HepG2 (cell line): Measurements from ENCODE around the gene PRXL2A. TPM values are rescaled to one million over a fixed set of nuclear protein-coding genes. Genes with fewer than 3 reads are reported as not detected.

ENCODE experiments used
- HMG20A ChIP-seq: IDR thresholded peaks from 2 replicates; pipeline ENCODE4 v1.6.1; 2016; ENCODE audit warnings: borderline replicate concordance
- IRF2 ChIP-seq: IDR thresholded peaks from 2 replicates; pipeline ENCODE4 v1.6.1; 2018; ENCODE audit warnings: missing genetic modification reagents, missing compliant biosample characterization
- MAFG ChIP-seq: sonication (generic); formaldehyde crosslinking; IDR thresholded peaks from 2 replicates; pipeline ENCODE4 v1.5.1; 2020; ENCODE audit warnings: mild to moderate bottlenecking, missing genetic modification reagents
- NFIC ChIP-seq: IDR thresholded peaks from 2 replicates; pipeline ENCODE4 v1.6.1; 2012; ENCODE audit warnings: mild to moderate bottlenecking, low read length, inconsistent platforms
- NR3C1 ChIP-seq: sonication (generic); formaldehyde crosslinking; IDR thresholded peaks from 2 replicates; pipeline ENCODE4 v1.4.0; 2020; ENCODE audit warnings: missing genetic modification reagents
- RNF219 ChIP-seq: sonication (generic); formaldehyde crosslinking; IDR thresholded peaks from 2 replicates; pipeline ENCODE4 v1.5.0; 2020; ENCODE audit warnings: mild to moderate bottlenecking, missing genetic modification reagents
- YEATS4 ChIP-seq: sonication (generic); formaldehyde crosslinking; IDR thresholded peaks from 2 replicates; pipeline ENCODE4 v1.4.0; 2020; ENCODE audit warnings: missing genetic modification reagents, borderline replicate concordance
- ZFY ChIP-seq: sonication (generic); formaldehyde crosslinking; IDR thresholded peaks from 2 replicates; pipeline ENCODE4 v1.4.0; 2020; ENCODE audit warnings: missing genetic modification reagents
- ZMYM4 ChIP-seq: sonication (generic); formaldehyde crosslinking; IDR thresholded peaks from 2 replicates; pipeline ENCODE4 v1.8.1; 2023; ENCODE audit warnings: mild to moderate bottlenecking, missing genetic modification reagents
- ZNF709 ChIP-seq: sonication (generic); formaldehyde crosslinking; IDR thresholded peaks from 2 replicates; pipeline ENCODE4 v1.5.0; 2020; ENCODE audit warnings: mild to moderate bottlenecking, missing genetic modification reagents
- ZNF761 ChIP-seq: sonication (generic); formaldehyde crosslinking; conservative IDR thresholded peaks from 2 replicates; pipeline ENCODE4 v1.4.0; 2020; ENCODE audit warnings: mild to moderate bottlenecking, missing genetic modification reagents
- ZNF766 ChIP-seq: sonication (generic); formaldehyde crosslinking; IDR thresholded peaks from 2 replicates; pipeline ENCODE4 v1.5.0; 2020; ENCODE audit warnings: missing genetic modification reagents, borderline replicate concordance
- ZSCAN20 ChIP-seq: sonication (generic); formaldehyde crosslinking; IDR thresholded peaks from 2 replicates; pipeline ENCODE4 v1.4.0; 2020; ENCODE audit warnings: missing genetic modification reagents, mild to moderate bottlenecking, borderline replicate concordance
- polyA plus RNA-seq, 8 experiments: library from polyadenylated mRNA; depleted of rRNA in 3 of 8; stranded (reverse) in 7 of 8; unstranded in 1 of 8; fragments of >200 nt; fragmentation: Illumina TruSeq in 4 of 8; extraction: Trizol in 4 of 8; gene quantifications; 2 replicates each; pipeline versions ENCODE4 v1.2.1 to v1.2.3, GENCODE V29; 2011 to 2016; ENCODE audit warnings: low read depth in 4 of 8, missing spikeins in 1 of 8, mixed read lengths in 1 of 8; ENCODE audit not compliant: insufficient read depth in 1 of 8
- total RNA-seq, 5 experiments: library from RNA; depleted of rRNA; stranded (reverse); fragments of >200 nt; fragmentation: Illumina TruSeq; extraction: Trizol; gene quantifications; 2 replicates each; pipeline ENCODE4 v1.2.3, GENCODE V29; 2016; ENCODE audit warnings: low read depth in 1 of 5
- TF ChIP-seq, protein P1 (sequence below): sonication (generic); formaldehyde crosslinking; IDR thresholded peaks from 2 replicates; pipeline ENCODE4 v1.4.0; 2020; ENCODE audit warnings: missing genetic modification reagents, borderline replicate concordance
- TF ChIP-seq, protein P2 (sequence below): sonication (generic); formaldehyde crosslinking; IDR thresholded peaks from 2 replicates; pipeline ENCODE4 v1.5.0; 2020; ENCODE audit warnings: missing genetic modification reagents
- TF ChIP-seq, protein P3 (sequence below): sonication (generic); formaldehyde crosslinking; IDR thresholded peaks from 2 replicates; pipeline ENCODE4 v1.8.0; 2022; ENCODE audit warnings: missing genetic modification reagents, low read depth, mild to moderate bottlenecking, borderline replicate concordance
- TF ChIP-seq, protein P4 (sequence below): sonication (generic); formaldehyde crosslinking; IDR thresholded peaks from 2 replicates; pipeline ENCODE4 v1.4.0; 2020; ENCODE audit warnings: missing genetic modification reagents

PRXL2A gene
- total and polyA plus RNA-seq, 2 of the 13 experiments (the other 11 are each of a cell fraction or from before 2014, with no cell fraction given), result 43.9 to 79.9 TPM

DNA sequence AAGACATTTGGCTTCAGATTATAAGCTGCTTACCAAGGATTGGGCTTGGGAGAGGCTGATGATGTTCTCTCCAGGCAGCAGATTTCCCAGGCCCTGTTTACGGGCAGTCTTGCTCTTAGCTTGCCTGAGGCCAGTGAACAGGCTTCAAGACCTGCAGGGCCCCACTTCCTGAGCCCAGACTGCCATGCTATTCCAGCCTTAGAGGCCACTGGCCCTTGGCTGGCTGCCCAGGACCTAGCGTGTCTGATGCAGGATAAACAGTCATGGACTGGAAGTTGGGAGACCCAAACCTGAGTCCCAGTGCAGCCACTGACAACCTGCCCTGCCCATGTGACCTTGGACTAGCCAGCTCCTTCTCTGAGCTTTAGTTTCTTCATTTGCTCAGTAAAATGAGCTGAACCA lies 2.9 kb downstream of the PRXL2A start (continued):
- TF ChIP-seq YEATS4, result 0 out of 2 replicates have a peak, but pooled peaks have one; percentile 24
- no peak for TF ChIP-seq ZNF766 (CRISPR knock-in tag)
- no peak; the same call in 1 of the 2 replicates for TF ChIP-seq HMG20A (CRISPR knock-in tag)
- TF ChIP-seq MAFG (CRISPR knock-in tag), result no peak
- TF ChIP-seq, protein P1, sequence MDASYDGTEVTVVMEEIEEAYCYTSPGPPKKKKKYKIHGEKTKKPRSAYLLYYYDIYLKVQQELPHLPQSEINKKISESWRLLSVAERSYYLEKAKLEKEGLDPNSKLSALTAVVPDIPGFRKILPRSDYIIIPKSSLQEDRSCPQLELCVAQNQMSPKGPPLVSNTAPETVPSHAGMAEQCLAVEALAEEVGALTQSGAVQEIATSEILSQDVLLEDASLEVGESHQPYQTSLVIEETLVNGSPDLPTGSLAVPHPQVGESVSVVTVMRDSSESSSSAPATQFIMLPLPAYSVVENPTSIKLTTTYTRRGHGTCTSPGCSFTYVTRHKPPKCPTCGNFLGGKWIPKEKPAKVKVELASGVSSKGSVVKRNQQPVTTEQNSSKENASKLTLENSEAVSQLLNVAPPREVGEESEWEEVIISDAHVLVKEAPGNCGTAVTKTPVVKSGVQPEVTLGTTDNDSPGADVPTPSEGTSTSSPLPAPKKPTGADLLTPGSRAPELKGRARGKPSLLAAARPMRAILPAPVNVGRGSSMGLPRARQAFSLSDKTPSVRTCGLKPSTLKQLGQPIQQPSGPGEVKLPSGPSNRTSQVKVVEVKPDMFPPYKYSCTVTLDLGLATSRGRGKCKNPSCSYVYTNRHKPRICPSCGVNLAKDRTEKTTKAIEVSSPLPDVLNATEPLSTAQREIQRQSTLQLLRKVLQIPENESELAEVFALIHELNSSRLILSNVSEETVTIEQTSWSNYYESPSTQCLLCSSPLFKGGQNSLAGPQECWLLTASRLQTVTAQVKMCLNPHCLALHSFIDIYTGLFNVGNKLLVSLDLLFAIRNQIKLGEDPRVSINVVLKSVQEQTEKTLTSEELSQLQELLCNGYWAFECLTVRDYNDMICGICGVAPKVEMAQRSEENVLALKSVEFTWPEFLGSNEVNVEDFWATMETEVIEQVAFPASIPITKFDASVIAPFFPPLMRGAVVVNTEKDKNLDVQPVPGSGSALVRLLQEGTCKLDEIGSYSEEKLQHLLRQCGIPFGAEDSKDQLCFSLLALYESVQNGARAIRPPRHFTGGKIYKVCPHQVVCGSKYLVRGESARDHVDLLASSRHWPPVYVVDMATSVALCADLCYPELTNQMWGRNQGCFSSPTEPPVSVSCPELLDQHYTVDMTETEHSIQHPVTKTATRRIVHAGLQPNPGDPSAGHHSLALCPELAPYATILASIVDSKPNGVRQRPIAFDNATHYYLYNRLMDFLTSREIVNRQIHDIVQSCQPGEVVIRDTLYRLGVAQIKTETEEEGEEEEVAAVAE (CRISPR knock-in tag), result no peak
- TF ChIP-seq RNF219, result no peak
- no peak for TF ChIP-seq ZSCAN20
- TF ChIP-seq IRF2 (CRISPR knock-in tag), result no peak
- peak; percentile 71 for TF ChIP-seq ZFY (CRISPR knock-in tag)
- TF ChIP-seq, protein P2, sequence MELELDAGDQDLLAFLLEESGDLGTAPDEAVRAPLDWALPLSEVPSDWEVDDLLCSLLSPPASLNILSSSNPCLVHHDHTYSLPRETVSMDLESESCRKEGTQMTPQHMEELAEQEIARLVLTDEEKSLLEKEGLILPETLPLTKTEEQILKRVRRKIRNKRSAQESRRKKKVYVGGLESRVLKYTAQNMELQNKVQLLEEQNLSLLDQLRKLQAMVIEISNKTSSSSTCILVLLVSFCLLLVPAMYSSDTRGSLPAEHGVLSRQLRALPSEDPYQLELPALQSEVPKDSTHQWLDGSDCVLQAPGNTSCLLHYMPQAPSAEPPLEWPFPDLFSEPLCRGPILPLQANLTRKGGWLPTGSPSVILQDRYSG, result no peak
- TF ChIP-seq NFIC, result no peak
- TF ChIP-seq, protein P3, sequence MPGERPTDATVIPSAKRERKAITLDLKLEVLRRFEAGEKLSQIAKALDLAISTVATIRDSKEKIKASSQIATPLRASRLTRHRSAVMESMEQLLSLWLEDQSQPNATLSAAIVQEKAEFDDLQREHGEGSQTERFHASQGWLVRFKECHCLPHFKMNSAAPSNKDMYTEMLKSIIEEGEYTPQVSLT (CRISPR knock-in tag), result no peak
- TF ChIP-seq, protein P4, sequence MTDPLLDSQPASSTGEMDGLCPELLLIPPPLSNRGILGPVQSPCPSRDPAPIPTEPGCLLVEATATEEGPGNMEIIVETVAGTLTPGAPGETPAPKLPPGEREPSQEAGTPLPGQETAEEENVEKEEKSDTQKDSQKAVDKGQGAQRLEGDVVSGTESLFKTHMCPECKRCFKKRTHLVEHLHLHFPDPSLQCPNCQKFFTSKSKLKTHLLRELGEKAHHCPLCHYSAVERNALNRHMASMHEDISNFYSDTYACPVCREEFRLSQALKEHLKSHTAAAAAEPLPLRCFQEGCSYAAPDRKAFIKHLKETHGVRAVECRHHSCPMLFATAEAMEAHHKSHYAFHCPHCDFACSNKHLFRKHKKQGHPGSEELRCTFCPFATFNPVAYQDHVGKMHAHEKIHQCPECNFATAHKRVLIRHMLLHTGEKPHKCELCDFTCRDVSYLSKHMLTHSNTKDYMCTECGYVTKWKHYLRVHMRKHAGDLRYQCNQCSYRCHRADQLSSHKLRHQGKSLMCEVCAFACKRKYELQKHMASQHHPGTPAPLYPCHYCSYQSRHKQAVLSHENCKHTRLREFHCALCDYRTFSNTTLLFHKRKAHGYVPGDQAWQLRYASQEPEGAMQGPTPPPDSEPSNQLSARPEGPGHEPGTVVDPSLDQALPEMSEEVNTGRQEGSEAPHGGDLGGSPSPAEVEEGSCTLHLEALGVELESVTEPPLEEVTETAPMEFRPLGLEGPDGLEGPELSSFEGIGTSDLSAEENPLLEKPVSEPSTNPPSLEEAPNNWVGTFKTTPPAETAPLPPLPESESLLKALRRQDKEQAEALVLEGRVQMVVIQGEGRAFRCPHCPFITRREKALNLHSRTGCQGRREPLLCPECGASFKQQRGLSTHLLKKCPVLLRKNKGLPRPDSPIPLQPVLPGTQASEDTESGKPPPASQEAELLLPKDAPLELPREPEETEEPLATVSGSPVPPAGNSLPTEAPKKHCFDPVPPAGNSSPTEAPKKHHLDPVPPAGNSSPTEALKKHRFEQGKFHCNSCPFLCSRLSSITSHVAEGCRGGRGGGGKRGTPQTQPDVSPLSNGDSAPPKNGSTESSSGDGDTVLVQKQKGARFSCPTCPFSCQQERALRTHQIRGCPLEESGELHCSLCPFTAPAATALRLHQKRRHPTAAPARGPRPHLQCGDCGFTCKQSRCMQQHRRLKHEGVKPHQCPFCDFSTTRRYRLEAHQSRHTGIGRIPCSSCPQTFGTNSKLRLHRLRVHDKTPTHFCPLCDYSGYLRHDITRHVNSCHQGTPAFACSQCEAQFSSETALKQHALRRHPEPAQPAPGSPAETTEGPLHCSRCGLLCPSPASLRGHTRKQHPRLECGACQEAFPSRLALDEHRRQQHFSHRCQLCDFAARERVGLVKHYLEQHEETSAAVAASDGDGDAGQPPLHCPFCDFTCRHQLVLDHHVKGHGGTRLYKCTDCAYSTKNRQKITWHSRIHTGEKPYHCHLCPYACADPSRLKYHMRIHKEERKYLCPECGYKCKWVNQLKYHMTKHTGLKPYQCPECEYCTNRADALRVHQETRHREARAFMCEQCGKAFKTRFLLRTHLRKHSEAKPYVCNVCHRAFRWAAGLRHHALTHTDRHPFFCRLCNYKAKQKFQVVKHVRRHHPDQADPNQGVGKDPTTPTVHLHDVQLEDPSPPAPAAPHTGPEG (CRISPR knock-in tag), result no peak
- peak; percentile 53; the same call in 1 of the 2 replicates for TF ChIP-seq ZMYM4
- TF ChIP-seq ZNF709, result no peak
- TF ChIP-seq ZNF761, result no peak
- TF ChIP-seq NR3C1 (CRISPR knock-in tag), result no peak
